Ramos (cell line): ENCODE results near the gene MYBPC1.

Experiments
- in situ Hi-C: fragments of 300-500 bp; cut with MboI; formaldehyde crosslinking; loops from one replicate; pipeline ENCODE4 v1.14.3; 2022; ENCODE audit warnings: low sequenced_read_pairs; ENCODE audit not compliant: unreplicated experiment

MYBPC1 gene

GRCh38 chr12:101690544-101691098, 95.8 kb downstream of the MYBPC1 start:
- in situ Hi-C loops: no loop called here

- in situ Hi-C loops: no loop called here
These were observed 96.8 kb downstream of the MYBPC1 start for GRCh38 chr12:101691503-101692096.

- in situ Hi-C loops: no loop called here
These were observed 99.6 kb downstream of the MYBPC1 start for GRCh38 chr12:101694297-101694848.

DNA sequence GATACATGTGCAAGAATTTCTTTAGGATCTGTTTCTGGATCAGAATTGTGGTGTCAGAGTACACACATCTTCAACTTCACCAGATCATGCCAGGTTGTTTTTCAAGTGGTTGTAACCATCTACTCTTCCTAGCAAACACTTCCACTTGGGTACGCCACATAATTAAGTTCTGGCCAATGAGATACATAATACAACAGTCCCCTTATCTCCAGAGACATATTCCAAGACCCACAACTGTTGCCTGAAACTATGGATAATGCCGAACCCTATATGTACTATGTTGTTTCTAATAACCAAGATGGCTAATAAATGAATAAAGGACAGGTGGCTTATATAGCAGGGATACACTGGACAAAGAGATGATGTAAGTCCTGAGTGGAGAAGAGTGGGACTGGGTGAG, 100.2 kb downstream of the MYBPC1 start:
- in situ Hi-C loops: no loop called here

GRCh38 chr12:101695706-101696105, 100.9 kb downstream of the MYBPC1 start:
- in situ Hi-C loops: no loop called here

GRCh38 chr12:101696251-101697196, 101.8 kb downstream of the MYBPC1 start:
- in situ Hi-C loops: no loop called here

- in situ Hi-C loops: no loop called here
These were observed 102.6 kb downstream of the MYBPC1 start, which contains the start of gene CHPT1 for GRCh38 chr12:101697197-101697929. CHPT1 (plus strand) TSS chr12:101697640; CDS start chr12:101697862, 222 bp downstream.

DNA sequence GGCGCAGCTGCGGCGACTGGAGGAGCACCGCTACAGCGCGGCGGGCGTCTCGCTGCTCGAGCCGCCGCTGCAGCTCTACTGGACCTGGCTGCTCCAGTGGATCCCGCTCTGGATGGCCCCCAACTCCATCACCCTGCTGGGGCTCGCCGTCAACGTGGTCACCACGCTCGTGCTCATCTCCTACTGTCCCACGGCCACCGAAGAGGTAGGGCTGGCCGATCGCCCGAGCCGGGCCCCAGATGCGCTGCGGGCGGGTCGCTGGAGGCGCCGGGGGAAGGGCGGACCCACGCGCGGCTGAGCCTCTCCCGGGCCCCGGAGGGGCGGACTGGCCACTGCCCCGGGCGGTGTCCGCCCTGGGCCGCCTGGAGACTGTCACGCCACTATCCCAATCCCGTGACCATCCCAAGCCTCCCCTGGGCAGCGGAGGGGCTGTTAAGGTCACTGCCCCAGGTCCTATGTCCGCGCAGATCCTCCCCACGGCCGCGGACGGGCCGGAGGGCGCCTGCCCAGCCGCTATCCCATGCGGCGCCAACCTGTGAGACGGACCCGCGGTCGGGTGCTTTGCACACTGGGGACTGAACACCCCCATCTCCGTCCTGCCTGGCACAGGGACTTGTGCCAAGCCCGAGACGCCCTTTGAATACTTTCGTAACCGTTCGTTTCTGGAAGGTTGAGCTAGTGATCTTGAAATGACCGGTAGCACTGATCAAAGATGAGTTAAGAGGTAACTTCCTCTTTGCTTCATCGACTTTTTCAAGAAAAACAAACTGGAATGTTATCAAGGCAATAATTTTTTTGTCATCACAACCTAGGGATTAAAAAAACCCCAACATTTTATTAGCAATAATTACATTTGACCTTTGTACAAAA, 103.4 kb downstream of the MYBPC1 start:
- in situ Hi-C loops: no loop called here

- in situ Hi-C loops: no loop called here
These were observed 104.1 kb downstream of the MYBPC1 start for GRCh38 chr12:101698800-101699347.

DNA sequence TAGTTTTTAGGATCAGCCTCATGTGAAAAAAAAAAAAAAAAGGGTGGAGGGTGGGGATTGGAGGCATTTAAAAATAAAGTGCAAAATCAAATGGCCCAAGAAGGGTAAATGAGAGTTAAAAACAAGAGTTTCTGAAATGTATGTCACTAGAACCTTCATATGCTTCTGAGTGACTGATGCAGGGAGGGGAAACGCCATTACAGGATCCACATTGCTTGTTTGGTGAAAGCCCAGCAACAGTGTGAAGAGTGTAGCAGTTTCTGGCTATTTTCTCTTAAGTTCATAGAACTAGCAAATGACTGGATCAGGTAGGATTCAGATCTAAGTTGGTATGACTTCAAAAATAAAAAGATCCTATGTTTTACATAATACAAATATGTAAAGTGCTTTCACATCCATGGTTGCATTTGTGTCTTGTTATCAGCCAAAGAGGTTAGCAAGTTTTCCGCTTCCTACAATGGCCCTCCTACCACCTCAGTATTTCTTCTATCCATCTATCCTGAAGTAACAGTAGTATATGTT, 105.6 kb downstream of the MYBPC1 start:
- in situ Hi-C loops: no loop called here

- in situ Hi-C loops: no loop called here
These were observed 108.7 kb downstream of the MYBPC1 start for GRCh38 chr12:101703487-101703886.

DNA sequence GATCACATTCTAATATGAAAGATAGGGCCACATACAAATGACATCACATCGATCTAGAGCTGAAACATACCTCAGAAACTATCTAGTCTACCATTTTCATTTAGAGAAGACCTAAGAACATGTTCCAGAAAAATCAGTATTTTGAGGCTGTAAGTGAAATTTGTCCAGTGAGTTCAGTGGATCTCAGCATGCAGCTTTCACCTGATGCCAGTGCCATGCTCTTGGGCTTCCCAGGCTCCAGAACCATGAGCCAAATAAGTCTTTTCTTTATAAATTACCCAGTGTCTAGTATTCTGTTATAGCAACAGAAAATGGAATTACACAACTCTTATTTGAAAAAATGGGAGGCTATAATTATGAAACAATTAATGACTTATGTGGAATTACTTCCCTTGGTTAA, 111.6 kb downstream of the MYBPC1 start:
- in situ Hi-C loops: no loop called here

- in situ Hi-C loops: no loop called here
These were observed 112.5 kb downstream of the MYBPC1 start for GRCh38 chr12:101707131-101707782.

GRCh38 chr12:101710288-101710687, 115.5 kb downstream of the MYBPC1 start:
- in situ Hi-C loops: no loop called here

DNA sequence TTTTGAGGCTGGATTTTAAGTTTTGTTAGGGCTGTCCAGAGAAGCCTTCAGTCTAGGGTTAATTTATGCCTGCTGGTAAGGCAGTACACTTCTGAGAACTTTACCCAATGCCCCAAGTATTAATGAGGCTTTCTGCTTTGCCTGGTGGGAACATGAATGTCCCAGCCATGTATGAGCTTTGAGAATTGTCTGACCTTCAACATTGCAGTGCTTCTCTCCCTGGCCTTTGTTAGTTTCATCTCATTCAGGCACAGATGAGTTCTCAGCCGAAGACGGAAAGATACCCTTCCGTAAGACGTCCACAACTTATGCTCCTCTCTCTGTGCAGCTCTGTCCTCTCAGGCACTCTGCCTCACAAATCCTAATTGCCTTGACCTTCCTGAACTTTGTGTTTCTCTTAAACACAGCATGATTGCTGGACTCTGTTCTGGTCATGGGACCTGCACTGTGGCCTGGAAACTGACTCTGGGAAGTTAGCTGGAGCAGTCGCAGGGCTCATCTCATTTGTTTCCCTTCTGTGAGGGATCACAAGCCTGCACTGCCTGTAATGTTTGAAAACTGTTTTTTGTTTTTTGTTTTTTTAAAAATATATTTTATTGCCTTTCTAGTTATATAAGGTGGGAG, 118.4 kb downstream of the MYBPC1 start:
- in situ Hi-C loops: no loop called here

- in situ Hi-C loops: no loop called here
These were observed 119.2 kb downstream of the MYBPC1 start for GRCh38 chr12:101713930-101714329.

- in situ Hi-C loops: no loop called here
These were observed 120.2 kb downstream of the MYBPC1 start for GRCh38 chr12:101714877-101715444.

GRCh38 chr12:101719566-101719965, 124.8 kb downstream of the MYBPC1 start:
- in situ Hi-C loops: no loop called here
